GM21529 (cell line): Measurements from ENCODE around the gene ZGPAT.

Experiments
- ATAC-seq: cut with Tn5 transposase; IDR thresholded peaks from one replicate; pipeline ENCODE4 v1.9.1; 2021; ENCODE audit not compliant: unreplicated experiment

Gene ZGPAT

GRCh38 chr20:63778034-63778752 lies 70.4 kb downstream of the ZGPAT start:
- no peak for ATAC-seq

GRCh38 chr20:63778857-63779256 lies 71.0 kb downstream of the ZGPAT start:
- ATAC-seq: no peak

- ATAC-seq: no peak
These were observed 73.3 kb downstream of the ZGPAT start for GRCh38 chr20:63781181-63781580.

- ATAC-seq: no peak
These were observed 74.2 kb downstream of the ZGPAT start for GRCh38 chr20:63782051-63782471.

GRCh38 chr20:63782521-63782971 lies 74.7 kb downstream of the ZGPAT start:
- ATAC-seq: no peak

GRCh38 chr20:63783970-63784369 lies 76.1 kb downstream of the ZGPAT start:
- ATAC-seq: no peak

GRCh38 chr20:63785691-63786131 lies 77.9 kb downstream of the ZGPAT start:
- ATAC-seq: no peak
